ENCODE results near the gene TSPAN14. TPM values are rescaled to one million over a fixed set of nuclear protein-coding genes. Genes with fewer than 3 reads are reported as not detected.

TSPAN14 gene
- total RNA-seq, 1 experiment from 2014 or later, result 40.4 TPM

GRCh38 chr10:80580638-80581468, 126.7 kb downstream of the TSPAN14 start:
- Histone ChIP-seq H3K36me3 (no peaks in the 10 kb centered on the region), H3K27ac (no peak overlapping the region), H3K27me3 (no peaks in the 10 kb centered on the region), H3K4me3 (no peak overlapping the region), H3K4me1 (no peaks in the 10 kb centered on the region), H3K9me3 (replicated peaks) (no peaks in the 10 kb centered on the region)
- DNase-seq, result no peak

GRCh38 chr10:80581469-80581835, 127.3 kb downstream of the TSPAN14 start:
- Histone ChIP-seq H3K4me3 (no peak overlapping the region), H3K36me3 (no peaks in the 10 kb centered on the region), H3K27me3 (no peaks in the 10 kb centered on the region), H3K9me3 (replicated peaks) (no peaks in the 10 kb centered on the region), H3K4me1 (no peaks in the 10 kb centered on the region), H3K27ac (no peak overlapping the region)
- no peak for DNase-seq

GRCh38 chr10:80582286-80582960, 128.3 kb downstream of the TSPAN14 start:
- Histone ChIP-seq H3K4me1 (no peaks in the 10 kb centered on the region), H3K36me3 (no peaks in the 10 kb centered on the region), H3K27me3 (no peaks in the 10 kb centered on the region), H3K9me3 (replicated peaks) (no peaks in the 10 kb centered on the region), H3K4me3 (no peak overlapping the region), H3K27ac (no peak overlapping the region)
- no peak for DNase-seq

Other genes with a start within 250 kb of the TSPAN14 start
- 36.2 and 39.5 TPM in 2 replicates for gene ANXA11, start 248.8 kb upstream of the TSPAN14 start, total RNA-seq (2014; rRNA removed; shearing (Covaris generic))
- 0.15 TPM in 1 of 2 replicates, not detected in the other for gene MAT1A, start 164.7 kb upstream of the TSPAN14 start, total RNA-seq (2014; rRNA removed; shearing (Covaris generic))
- gene DYDC1, start 97.6 kb upstream of the TSPAN14 start, total RNA-seq (2014; rRNA removed; shearing (Covaris generic)), result not detected in 2 replicates
- 0.13 TPM in 1 of 2 replicates, not detected in the other for gene DYDC2, start 97.5 kb upstream of the TSPAN14 start, total RNA-seq (2014; rRNA removed; shearing (Covaris generic))
- 259 and 261 TPM in 2 replicates for gene PRXL2A, start 45.8 kb upstream of the TSPAN14 start, total RNA-seq (2014; rRNA removed; shearing (Covaris generic))
- not detected in 2 replicates for gene SH2D4B, start 83.6 kb downstream of the TSPAN14 start, total RNA-seq (2014; rRNA removed; shearing (Covaris generic))